Testis (tissue), 2 donors: ENCODE measurements around the gene CACNA2D4.

Experiments used
- POLR2A ChIP-seq: fragments of 450-650 bp; IDR thresholded peaks from one replicate; pipeline ENCODE4 v1.6.1; 2017; ENCODE audit warnings: antibody characterized with exemption, mild to moderate bottlenecking, moderate library complexity
- TF ChIP-seq, protein P1 (sequence below), 3 experiments: fragments of 450-650 bp in 2 of 3; fragments of 200-600 bp in 1 of 3; sonication (generic) in 1 of 3; IDR thresholded peaks; one replicate each; pipeline ENCODE4 v1.5.1; 2016 to 2019; ENCODE audit warnings: antibody characterized with exemption in 3 of 3, mild to moderate bottlenecking in 2 of 3, moderate library complexity in 1 of 3

DNA sequence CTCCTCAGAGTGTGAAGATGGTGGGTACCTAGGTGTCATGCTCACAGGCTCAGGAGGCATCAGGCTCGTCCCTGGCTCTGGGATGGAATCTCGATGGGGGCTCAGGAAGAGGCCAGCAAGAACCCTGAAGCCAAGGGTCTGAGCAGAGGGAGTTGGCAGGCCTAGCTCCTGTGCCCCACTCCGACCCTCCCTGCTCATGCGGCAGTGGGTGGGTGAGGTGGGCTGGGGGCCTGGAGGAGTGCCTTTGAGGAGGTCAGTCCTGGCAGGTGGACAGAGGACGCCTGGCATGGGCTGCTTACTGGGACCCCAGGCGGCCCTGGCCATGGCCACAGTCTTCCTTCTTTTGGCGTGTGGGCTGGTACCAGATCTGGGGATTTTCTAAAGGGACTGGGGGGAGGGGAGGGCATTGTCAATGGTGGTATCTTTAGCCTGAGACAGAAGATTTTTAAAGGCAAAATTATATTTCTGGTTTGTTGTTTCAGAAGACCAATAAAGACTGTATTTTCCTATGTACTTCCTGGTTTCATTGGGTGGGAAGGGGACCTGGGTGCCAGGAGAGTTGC is 82.1 kb downstream of the CACNA2D4 start:
- no peak for TF ChIP-seq POLR2A
- TF ChIP-seq, protein P1, sequence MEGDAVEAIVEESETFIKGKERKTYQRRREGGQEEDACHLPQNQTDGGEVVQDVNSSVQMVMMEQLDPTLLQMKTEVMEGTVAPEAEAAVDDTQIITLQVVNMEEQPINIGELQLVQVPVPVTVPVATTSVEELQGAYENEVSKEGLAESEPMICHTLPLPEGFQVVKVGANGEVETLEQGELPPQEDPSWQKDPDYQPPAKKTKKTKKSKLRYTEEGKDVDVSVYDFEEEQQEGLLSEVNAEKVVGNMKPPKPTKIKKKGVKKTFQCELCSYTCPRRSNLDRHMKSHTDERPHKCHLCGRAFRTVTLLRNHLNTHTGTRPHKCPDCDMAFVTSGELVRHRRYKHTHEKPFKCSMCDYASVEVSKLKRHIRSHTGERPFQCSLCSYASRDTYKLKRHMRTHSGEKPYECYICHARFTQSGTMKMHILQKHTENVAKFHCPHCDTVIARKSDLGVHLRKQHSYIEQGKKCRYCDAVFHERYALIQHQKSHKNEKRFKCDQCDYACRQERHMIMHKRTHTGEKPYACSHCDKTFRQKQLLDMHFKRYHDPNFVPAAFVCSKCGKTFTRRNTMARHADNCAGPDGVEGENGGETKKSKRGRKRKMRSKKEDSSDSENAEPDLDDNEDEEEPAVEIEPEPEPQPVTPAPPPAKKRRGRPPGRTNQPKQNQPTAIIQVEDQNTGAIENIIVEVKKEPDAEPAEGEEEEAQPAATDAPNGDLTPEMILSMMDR (IDR thresholded peaks at IDR 0.05): no peak
